Measurements from ENCODE around the gene ULK4. TPM values are rescaled to one million over a fixed set of nuclear protein-coding genes. Genes with fewer than 3 reads are reported as not detected.

The ULK4 gene
- total RNA-seq, 2 donors from 2014 or later = 28.7 to 38.4 TPM

DNA sequence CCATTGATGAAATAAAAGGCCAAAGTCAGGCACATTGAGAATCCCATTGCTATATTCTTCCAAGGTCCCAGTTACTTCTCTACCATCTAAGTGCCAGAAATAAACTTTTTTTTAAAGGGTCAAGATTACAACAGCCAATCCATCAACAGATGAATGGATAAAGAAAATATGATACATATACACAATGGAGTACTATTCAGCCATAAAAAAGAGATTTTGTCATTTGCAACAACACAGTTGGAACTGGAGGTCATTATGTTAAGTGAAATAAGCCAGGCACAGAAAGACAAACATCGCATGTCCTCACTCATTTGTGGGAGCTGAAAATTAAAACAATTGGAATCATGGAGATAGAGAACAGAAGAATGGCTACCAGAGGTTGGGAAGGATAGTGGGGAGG is 25.5 kb downstream of the ULK4 start:
- no peak overlapping the region for H3K27ac ChIP-seq
- no peaks in the 10 kb centered on the region for H3K36me3 ChIP-seq
- H3K9me3 ChIP-seq = no peaks in the 10 kb centered on the region
- no peak for ATAC-seq (ENCODE audit: insufficient number of reproducible peaks, low FRiP score, low read depth)
- TF ChIP-seq, protein P1, sequence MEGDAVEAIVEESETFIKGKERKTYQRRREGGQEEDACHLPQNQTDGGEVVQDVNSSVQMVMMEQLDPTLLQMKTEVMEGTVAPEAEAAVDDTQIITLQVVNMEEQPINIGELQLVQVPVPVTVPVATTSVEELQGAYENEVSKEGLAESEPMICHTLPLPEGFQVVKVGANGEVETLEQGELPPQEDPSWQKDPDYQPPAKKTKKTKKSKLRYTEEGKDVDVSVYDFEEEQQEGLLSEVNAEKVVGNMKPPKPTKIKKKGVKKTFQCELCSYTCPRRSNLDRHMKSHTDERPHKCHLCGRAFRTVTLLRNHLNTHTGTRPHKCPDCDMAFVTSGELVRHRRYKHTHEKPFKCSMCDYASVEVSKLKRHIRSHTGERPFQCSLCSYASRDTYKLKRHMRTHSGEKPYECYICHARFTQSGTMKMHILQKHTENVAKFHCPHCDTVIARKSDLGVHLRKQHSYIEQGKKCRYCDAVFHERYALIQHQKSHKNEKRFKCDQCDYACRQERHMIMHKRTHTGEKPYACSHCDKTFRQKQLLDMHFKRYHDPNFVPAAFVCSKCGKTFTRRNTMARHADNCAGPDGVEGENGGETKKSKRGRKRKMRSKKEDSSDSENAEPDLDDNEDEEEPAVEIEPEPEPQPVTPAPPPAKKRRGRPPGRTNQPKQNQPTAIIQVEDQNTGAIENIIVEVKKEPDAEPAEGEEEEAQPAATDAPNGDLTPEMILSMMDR (IDR thresholded peaks at IDR 0.05) = no peak
- no peaks in the 10 kb centered on the region for H3K27me3 ChIP-seq (replicated peaks; ENCODE audit: insufficient read depth)
- H3K4me3 ChIP-seq = no peak overlapping the region
- no peak for DNase-seq (ENCODE audit: low spot score)
- H3K4me1 ChIP-seq (ENCODE audit: control insufficient read depth in 1 of 2, low read depth in 2 of 2) = no peaks in the 10 kb centered on the region

DNA sequence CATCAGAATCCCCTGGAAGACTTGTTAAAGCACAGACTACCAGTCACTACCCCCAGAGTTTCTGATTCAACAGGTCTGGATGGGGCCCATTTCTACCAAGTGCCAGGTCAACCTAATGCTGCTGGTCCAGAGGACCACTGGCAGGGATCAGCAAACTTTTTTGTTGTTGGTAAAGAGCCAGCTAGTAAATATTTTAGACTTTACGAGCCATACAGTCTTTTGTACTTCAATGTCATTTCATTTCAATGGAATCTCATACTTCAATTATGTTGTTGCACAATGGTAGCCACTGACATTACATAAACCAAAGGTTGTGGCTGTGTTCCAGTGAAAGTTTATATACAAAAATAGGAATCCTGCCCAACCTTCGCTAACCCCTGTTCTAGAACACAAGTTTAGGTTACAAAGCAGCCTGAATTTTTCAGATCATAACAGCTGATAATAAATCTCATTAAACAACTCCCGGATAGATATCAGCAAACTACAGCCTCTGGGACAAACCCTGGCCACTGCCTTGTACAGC is 28.7 kb downstream of the ULK4 start:
- TF ChIP-seq, protein P1 (IDR thresholded peaks at IDR 0.05) = no peak
- no peak for DNase-seq (ENCODE audit: low spot score)
- no peak for ATAC-seq (ENCODE audit: insufficient number of reproducible peaks, low FRiP score, low read depth)

DNA sequence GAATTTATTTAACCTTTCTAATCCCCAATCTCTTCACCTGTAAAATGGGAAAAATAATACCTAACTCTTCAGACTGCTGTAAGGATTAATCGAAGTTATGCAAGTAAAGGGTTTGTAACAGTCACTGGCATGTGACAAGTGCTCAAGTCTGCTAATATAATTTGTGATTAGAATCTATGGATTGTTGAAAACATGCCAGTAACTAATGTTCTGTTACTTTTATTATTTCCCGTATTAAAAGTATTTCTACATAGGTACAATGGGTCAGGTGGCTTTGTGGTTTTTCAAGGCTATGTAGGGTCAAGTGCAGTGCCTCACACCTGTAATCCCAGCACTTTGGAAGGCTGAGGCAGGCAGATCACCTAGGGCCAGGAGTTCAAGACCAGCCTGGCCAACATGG is 29.4 kb downstream of the ULK4 start:
- H3K27ac ChIP-seq = no peak overlapping the region
- ATAC-seq (ENCODE audit: insufficient number of reproducible peaks, low FRiP score, low read depth) (no peak), DNase-seq (ENCODE audit: low spot score) (no peak)
- no peaks in the 10 kb centered on the region for H3K4me1 ChIP-seq (ENCODE audit: control insufficient read depth in 1 of 2, low read depth in 2 of 2)
- no peaks in the 10 kb centered on the region for H3K36me3 ChIP-seq
- no peak overlapping the region for H3K4me3 ChIP-seq
- TF ChIP-seq, protein P1 (IDR thresholded peaks at IDR 0.05) = no peak
- no peaks in the 10 kb centered on the region for H3K9me3 ChIP-seq
- H3K27me3 ChIP-seq (replicated peaks; ENCODE audit: insufficient read depth) = no peaks in the 10 kb centered on the region

More for the DNA sequence above, 28.7 kb downstream of the ULK4 start:
- Histone ChIP-seq H3K4me1 (ENCODE audit: control insufficient read depth in 1 of 2, low read depth in 2 of 2) (no peaks in the 10 kb centered on the region), H3K36me3 (no peaks in the 10 kb centered on the region), H3K4me3 (no peak overlapping the region), H3K9me3 (no peaks in the 10 kb centered on the region), H3K27ac (no peak overlapping the region), H3K27me3 (replicated peaks; ENCODE audit: insufficient read depth) (no peaks in the 10 kb centered on the region)

DNA sequence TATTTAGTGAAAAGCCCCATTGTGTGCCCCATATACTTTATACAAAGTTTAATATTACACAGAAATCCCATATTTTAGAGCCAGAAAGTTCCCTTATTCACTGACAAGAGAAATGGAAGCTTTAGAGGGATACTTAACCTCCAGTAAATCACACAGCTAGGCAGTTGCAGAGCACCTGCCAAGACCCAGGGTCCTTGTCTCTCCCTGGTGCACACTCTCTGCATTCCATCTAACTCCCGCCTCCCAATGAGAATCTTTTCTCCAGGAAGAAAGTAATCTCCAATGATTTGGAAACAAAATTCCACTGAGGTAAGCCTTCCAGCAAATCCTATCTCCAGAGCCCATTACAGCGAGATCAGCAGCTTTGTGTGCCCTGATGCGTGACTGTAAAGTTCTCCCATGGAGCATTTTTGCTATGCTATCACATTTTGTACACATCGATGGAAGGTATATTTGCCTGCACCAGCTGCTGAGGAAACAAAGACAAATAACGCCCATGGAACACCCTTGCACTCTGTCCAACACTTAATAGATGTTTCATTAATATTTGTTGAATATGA is 41.4 kb downstream of the ULK4 start:
- Histone ChIP-seq H3K36me3 (no peaks in the 10 kb centered on the region), H3K9me3 (no peaks in the 10 kb centered on the region), H3K27me3 (replicated peaks; ENCODE audit: insufficient read depth) (no peaks in the 10 kb centered on the region), H3K27ac (no peak overlapping the region), H3K4me1 (ENCODE audit: control insufficient read depth in 1 of 2, low read depth in 2 of 2) (no peaks in the 10 kb centered on the region), H3K4me3 (no peak overlapping the region)
- no peak for DNase-seq (ENCODE audit: low spot score)
- ATAC-seq (ENCODE audit: insufficient number of reproducible peaks, low FRiP score, low read depth) = no peak
- TF ChIP-seq, protein P1 (IDR thresholded peaks at IDR 0.05) = no peak

DNA sequence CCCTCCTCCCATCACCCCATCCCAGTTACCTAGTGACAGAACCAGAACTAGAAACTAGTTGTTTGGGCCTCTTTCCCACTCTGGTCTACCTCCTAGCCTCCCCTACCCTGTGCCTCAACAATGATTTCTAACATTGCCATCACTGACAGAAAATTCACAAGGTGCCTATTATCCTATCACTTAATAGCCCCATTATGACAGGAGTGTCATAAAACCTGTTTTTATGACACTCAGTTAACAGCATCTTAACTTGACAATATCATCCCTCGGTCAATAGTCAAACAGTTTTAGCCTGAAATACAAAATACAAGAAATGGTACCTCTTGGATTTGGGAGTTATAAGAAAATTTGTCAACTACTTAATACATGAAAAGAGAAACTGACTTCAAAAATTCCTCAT is 46.5 kb downstream of the ULK4 start:
- H3K9me3 ChIP-seq = no peaks in the 10 kb centered on the region
- TF ChIP-seq, protein P1 (IDR thresholded peaks at IDR 0.05) = no peak
- no peak overlapping the region for H3K27ac ChIP-seq
- H3K27me3 ChIP-seq (replicated peaks; ENCODE audit: insufficient read depth) = no peaks in the 10 kb centered on the region
- H3K4me3 ChIP-seq = no peak overlapping the region
- no peaks in the 10 kb centered on the region for H3K36me3 ChIP-seq
- ATAC-seq (ENCODE audit: insufficient number of reproducible peaks, low FRiP score, low read depth) = no peak
- no peak for DNase-seq (ENCODE audit: low spot score)
- no peaks in the 10 kb centered on the region for H3K4me1 ChIP-seq (ENCODE audit: control insufficient read depth in 1 of 2, low read depth in 2 of 2)
